Stimulated activated CD4-positive, alpha-beta T cell treated with anti-CD3 and anti-CD28 coated beads, Interleukin-1b, Interleukin-23, amount 100 ng/mL, for 1 hour (primary cell): ENCODE results near the gene MDK.

ENCODE experiments used
- DNase-seq, 2 donors: peaks; one replicate each; pipeline ENCODE4 v3.0.0-alpha.2; 2020; ENCODE audit warnings: low read depth in 2 of 2

The MDK gene

DNA sequence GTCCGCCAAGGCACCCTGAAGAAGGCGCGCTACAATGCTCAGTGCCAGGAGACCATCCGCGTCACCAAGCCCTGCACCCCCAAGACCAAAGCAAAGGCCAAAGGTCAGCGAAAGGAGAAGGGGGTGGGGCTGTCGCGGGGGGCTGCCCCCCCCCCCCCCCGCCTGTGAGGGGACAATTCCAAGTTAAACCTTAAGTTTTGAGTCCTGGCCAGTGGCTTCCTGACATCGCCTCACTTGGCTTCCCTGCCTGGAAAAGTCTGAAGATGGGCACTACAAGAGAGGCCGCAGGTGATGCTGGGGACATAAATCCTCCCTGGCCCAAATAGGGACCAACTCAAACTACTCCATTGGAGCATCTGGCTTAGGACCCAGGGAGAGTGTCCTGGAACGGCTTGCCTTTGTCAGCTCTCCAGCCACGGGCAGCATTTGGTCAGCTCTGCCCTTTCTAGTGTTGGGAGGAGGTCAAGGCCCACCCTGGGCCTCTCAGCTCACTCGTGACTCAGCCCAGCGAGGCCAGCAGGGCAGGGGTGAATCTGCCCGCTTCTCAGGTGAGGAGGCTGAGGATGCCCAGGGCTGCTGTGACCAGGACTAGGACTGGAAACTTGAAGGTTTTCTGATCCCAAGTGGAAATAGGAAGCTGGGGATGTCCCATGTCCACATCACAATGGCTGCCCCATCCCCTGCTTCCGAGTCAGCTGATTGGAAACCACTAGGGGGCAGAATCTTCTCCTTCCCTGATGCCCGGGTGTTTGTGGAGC lies 1.4 kb downstream of the MDK start:
- DNase-seq = no peak

DNA sequence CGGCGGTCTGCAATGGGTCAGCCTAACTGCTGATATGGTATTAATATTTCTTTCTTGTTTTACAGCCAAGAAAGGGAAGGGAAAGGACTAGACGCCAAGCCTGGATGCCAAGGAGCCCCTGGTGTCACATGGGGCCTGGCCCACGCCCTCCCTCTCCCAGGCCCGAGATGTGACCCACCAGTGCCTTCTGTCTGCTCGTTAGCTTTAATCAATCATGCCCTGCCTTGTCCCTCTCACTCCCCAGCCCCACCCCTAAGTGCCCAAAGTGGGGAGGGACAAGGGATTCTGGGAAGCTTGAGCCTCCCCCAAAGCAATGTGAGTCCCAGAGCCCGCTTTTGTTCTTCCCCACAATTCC lies 1.9 kb downstream of the MDK start:
- no peak for DNase-seq

DNA sequence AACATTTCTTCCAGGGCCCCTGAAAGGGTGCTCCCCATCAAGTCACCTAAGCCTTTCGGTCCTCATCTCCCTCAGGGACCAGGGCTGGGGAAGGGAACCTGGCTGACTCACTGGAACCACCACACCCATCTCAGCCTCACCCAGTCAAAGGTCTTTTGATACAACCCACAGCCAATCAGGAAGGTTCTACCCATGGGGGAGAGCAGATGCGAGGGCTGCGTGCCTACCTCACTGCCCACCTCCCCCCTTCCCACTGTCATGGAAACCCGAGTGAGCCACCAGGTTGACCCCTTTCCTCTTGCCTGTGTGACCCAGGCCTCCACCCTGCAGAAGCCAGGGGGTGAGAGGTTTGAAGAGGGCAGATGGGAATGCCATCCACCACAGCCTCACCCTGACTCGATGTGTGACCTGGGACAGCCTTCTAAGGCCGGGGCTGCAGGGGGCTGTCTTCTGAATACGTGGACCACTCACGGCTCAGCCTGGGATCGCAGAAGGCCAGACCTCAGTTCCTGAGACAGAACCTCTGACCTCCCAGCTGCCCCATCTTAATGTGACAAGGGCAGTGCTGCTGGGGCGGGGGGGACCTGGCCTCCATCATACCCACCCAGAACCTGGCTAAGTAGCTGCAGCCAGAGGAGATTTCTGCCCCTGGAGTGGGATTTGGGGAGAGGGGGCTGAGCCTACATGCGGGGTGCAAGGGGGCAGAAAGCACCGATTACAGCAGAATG lies 2.7 kb downstream of the MDK start:
- no peak for DNase-seq

DNA sequence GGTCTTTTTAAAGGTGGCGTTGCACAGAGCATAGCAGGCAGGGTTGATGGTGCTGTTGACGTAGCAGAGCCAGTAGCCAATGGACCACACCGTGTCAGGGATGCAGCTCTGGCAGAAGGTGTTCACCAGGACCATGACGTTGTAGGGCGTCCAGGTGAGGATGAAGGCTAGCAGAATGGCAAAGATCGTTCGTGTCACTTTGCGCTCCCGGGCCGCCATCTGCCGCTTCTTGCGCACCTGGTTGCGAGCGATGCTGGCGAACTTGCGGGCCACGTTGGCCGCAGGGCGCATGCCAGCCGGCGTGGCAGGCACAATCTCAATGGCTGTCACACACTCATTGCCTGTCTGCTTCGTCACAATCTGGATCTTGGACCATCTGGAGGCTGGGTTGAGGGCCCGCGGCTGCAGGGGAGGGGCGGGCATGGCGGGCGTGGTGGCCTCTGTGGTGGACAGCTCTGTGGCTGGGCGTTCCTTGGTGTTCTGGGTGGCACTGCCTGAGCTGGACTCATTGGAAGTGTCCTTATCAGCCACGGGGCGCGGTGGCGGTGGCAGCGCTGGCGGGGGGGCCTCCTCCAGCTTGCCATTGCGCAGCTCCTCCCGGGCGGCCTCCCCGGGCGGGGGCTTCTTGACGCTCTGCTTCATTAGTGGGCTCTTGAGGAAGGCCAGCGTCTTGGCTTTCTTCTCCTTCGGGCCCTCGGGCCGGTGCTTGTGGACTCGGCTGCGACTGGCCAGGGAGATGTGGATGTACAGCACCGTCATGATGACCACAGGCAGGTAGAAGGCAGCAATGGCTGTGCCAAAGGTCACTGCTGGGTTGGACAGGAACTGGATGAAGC lies 3.9 kb downstream of the MDK start:
- DNase-seq = no peak

DNA sequence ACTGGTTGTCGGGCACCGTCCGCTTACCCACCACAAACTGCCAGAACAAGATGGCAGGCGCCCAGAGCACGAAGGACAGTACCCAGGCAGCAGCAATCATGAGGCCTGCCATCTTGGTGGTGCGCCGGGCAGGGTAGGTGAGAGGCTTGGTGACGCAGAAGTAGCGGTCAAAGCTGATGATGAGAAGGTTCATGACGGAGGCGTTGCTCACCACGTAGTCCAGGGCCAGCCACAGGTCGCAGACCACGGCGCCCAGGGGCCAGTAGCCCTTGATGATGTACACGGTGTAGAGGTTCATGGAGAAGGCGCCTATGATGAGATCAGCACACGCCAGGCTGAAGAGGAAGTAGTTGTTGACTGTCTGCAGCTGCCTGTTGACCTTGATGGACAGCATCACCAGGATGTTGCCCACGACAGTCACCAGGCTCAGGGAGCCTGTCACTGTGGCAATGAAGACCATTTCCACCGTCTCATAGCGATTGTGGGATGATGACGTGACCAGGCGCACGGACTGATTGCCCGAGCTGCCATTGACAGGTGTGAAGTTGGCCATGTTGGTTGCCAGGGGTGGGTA lies 4.6 kb downstream of the MDK start:
- DNase-seq = no peak

DNA sequence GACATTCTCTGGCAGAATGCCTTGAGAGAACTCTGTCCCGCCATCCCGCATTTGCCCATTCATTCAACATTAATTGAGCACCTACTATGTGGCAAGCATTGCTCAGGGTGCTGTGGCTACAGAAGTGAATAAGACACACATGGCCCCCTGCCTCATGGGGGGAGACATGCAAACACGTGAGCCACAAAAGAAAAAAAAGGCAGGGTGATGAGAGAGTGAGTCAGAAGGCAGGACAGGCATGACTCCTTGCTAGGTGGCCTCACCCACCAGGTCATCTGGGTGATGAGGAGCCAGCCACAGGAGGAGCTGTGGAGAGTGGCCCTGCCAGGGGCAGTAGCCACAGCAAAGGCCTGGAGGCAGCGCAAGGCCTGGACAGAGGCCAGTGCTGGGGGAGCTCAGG lies 5.2 kb downstream of the MDK start:
- no peak for DNase-seq

DNA sequence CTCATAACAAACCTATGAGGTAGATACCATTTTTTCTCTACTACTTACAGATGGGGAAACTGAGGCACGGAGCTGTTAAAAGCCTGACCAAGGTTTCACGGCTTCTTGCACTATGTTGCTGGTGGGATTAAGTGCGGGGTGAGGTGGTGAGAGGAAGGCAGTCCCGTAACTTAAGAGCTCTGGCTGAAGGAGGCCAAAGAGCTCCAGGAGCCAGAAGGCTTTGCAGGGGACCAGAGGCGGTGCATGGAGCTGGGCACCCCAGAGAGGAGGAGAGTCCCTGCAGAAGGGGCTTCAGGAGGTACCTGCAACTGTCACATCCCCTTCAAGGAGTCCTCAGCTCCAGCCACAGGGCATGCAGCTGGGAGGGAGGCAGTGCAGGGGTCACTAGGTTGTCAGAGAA lies 6.0 kb downstream of the MDK start:
- DNase-seq = no peak

DNA sequence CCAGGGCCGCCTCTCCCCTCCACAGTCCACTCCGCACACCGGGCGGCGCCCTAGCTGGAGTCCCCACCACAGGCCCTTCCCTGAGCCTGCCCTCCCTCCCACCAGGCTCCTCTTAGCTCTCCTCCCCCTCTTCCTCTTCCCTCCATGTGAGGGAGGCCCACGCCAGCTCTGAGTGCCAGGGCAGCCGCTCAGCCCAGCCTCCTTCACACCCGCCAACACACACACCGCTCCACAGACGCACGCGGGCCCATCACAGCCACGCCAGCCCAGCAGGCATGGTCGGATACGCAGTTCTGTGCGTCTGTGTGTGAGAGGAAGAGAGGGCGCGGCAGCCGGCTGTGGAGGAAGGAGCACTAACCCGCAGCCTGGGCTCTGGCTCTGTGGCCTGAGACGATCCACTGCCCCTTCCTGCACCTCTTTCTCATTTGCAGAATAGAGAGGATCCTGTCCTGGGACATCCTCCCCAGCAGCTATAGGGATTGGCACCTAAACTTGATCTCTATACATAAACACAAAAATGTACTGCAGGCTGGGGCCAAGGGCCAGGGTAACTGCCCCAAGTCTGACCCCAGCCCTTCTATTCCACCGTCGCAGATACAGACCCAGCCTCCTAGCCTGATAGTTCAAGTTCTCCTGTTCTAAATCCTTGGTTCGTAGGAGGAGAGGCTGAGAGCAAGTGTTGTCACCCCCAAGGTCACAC lies 6.6 kb downstream of the MDK start:
- DNase-seq = no peak

DNA sequence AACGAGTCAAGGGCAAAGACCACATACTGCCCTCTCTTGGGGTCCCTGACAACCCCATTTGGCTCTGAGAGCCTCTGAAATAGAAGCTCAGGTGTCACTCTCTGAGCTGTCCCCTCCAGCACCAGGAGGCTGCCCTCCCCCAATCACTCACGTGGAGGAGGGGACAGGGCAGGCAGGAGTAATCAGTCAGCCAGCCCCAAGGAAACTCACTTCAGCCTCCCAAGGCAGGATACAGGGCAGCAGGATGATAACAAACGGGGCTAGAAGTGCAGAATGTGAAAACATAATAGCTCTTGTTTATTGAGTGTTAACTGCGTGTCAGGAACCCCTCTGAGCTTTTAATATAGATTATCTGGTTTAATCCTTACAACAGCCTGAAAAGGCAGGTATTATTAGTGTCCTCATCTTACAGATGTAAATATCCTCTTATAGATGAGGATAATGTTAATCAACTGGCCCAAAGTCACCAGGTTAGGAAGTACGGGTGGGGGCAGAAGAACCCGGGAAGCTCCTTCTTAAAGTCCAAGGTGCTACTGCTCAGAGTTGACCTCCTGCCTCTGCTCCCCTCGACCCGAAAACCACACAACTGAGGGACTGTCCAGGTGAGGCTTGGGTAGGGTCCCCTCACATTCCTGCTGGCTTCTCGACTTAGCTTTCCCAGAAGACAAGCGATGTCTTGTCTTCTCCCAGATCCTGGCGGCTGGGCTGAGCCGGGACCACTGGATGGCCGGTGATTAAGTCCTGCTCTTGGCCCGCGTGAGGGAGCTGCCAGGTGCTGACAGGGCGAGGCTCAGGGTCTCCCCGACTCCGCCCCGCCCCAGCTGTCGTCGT lies 7.4 kb downstream of the MDK start:
- DNase-seq = no peak

DNA sequence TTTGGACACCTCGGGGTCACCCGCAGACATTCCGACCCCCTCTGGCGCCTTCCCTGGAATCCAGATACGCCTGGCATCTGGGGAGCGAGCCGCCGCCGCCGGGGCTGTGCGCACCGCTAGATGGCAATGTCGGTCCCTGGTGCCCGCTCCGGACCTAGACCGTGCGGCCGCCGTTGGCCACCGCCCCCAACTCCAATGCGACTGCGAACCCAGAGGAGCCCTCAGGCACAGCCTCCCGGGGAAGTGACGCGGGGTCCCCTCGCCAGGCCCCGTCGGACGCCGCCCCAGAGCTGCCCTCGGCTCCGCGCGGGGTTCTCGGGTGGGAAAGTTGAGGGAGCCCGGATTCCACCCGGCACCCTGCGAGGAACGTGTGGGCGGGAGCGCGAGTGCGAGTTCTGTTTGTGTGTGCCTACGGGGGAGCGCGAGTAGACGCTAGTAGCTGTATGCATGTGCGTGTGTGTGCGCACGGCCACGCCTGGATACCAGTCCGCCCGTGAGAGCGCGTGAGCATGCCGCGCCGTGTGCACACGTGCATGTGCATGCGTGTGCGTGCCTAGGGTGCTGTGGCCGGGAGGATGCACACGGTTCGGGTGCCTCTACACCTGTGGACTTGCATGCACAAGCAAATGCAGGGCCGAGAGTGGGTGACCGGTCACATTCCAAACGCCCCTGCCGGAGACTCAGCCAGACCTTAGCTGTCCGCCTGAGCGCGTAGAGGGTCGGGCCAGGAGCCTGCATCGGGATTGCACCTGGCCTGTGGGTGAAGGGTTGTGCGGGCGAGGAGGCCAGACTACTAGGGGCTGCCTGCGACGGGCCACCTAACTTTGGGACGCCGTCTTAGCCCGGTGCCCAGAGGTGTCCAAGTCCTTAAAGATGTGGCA lies 8.2 kb downstream of the MDK start:
- no peak for DNase-seq

DNA sequence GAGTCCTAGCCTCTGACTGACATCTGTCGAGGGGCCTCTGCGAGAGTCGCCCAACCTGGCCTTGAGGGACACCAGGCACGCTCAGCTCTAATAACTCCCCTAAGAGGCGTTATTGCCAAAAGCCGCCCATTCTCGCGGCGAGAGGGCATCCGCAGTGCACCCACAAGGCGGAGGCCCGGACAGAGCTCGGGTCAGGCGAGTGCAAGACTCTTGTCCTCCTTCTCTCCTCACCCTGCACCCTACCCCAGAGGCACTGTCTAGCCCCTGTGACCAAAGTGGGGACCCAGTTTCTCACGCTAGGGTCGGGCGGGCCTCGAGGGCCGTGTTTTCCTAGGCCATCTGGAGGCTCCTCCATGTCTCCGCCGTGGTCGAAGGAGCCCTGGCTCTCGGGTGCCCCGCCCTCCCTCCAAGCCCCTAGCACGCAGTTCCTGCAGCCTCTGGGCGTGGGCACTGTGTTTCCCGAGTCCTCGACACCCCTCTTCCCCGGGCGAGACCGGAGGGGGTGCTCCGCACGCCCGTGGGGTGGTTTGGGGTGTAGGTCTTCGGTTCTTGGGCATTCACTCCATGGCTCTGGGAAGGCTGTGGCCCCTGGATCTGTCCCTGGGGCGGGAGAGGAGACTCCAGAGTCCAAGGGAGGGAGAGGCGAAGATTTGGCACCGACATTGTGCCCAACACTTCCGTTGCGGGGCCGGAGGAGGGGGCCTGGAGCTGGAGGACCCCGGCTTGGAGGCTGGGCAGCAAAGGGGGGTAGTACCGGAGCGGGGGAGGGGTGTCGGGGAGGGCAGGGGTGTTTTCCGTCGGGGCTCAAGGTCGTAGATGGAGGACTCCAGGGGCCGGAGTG lies 9.1 kb downstream of the MDK start:
- no peak for DNase-seq

DNA sequence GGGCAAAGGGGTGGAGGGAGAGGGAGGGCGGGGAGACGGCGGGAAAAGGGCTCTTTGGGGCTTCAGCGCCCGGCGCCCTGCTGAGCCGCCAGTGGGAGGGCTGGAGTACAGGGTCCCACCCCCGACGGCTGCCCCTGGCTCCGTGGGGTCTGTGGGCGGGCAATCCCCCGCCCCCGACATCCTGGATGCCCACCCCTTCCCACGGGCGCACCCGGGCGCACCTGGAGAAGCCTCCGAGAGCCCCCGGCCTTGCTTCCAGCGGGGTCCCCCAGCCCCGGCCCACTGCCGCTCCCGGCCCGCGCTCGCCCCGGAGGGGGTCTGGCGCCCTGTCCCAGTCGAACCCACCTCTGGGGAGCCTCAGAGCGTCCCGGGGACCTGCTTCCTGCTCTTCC lies 9.7 kb downstream of the MDK start:
- DNase-seq = no peak

DNA sequence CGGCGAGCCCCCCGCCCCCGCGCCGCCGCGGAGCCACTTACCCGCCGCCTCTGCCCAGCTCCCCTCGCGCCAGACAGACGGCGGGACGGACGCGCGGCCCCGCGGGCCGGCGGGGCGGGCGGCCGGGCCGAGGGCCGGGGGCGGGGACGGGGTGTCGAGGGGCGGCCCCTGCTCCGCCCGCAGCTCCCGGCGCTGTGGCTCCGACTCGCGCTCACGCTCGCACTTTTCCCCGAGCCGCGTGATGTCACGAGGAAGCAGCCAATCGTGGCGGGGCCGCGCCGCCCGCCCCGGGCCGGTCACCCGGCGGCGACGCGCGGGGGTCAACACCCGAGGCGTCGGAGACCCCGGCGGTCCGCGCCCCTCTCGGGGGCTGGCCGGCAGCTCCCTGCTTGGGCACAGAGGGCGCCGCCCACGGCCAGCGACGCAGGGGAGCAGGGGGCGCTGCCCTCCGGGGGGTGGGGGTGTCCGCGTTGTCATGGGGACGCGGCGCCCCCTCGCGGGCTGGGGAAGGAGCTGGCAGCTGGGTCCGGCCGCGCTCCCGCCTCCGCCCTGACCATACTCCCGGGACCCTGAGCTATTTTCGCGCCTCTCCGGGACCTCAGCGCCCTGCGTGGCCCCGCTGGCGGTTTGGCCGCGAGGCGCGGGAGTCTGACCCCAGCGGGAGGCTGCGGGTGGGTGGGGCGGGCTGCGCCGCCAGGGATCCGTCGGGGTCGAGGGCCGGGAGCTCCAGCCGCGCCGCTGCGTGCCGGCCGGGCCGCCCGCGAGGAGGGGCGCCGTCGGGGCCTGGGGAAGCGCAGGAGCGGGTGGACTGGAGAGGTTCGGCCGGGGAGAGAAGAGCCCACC lies 10.3 kb downstream of the MDK start, which contains the start of gene CHRM4:
CHRM4 (minus strand) TSS at position 199 of the 843 bp plus-strand sequence. CDS start 5,219 bp downstream, outside the sequence.
- no peak for DNase-seq

DNA sequence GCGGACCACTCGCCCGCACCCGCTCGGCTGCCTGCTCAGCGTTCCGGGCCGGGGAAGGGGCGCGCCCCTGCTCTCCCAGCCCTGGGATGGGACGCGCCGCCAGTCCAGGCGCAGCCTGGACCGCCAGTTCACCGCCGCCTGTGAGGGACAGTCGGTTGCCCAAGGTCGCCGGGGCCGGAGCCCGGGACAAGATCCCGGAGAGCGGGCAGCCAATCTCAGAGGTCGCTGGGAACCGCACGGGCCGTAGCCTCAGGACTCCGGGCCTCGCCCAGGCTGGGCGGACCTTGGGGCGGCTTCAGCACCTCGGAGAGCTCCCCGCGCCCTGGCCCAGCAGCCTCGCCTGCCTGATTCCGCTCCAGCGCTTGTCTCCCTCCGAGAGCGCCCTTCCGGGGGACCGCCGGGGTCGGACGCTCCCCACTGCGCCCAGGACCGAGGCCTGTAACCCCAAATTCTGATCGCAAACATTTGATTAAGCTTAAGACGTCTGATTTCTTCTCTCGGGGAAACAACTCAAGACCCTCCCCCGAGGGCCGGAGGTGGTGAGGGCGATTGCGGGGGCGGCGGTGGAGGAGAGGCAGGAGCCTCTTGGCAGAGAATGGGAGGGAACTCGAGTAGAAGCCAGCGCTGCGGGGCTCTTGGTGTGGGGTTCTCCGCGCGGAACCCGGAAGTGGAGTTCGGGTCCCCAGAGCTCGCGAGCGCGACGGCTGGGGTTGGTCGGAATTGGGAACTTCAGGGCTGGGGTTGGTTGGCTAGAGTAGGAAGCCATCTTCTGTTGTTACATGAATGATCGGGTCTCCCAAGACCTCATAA lies 11.2 kb downstream of the MDK start:
- peak in 1 of 2 donors; percentile 67 for DNase-seq

DNA sequence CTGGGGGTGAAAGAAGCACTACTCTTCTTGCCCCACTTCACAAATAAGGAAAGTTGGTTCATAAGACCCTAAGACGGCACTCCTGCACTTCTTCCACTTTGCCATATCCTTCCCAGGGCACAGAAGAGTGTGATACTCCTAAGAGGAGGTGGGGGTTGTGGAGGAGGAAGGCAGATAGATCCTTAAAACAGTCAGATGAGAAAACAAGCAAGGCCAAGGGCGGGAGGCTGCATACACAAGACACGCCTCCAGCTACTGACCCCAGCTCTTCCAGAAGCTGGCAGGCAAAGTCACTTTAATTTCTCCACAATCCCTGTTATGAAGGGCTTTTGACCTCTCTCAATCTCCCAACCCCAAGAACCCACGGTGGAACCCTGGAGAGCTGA lies 11.8 kb downstream of the MDK start:
- DNase-seq = no peak

DNA sequence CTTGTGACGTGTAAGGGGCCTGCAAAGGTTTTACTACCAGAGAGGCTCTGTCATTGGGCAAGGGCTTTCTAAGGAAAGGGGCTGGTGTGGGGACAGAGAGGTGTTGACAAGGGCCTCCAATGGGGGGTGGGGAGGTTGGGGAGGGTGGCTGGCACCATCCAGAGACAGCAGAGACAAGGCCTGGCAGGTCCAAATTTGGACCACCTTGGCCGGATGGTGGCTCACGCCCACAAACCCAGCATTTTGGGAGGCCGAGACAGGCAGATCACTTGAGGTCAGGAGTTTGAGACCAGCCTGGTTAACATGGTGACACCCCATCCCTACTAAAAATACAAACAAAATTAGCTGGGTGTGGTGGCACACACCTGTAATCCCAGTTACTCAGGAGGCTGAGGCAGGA lies 12.3 kb downstream of the MDK start:
- DNase-seq = no peak

DNA sequence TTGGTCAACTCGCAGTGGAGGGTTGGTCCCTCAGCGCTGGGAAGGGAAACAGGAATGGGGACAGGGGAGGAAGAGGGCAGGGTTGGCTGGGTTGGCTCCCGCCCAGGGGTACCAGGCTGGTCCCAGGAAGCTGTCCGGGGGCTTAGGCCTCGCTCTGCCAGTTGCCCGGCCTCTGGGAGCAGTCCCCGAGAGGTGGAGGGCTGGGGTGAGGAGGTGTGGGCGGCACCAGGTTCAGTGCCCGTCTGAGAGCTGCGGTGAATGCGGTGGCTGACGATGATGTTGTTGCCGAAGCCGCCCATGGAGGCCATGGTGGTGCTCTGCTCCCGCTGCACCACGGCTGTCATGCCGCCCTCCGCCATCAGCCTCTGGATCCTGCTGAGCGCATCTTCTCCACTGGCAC lies 16.1 kb downstream of the MDK start:
- DNase-seq = no peak
